ENCODE results near the gene ZMYM4.
A peak's percentile ranks its signal among the peaks of the same experiment; 100 is the strongest.
"Not testable (repeated sequence)": the region's sequence is repeated elsewhere in the genome, so short reads cannot be mapped to it uniquely, and the experiment has no call there.

ZMYM4 gene

GRCh38 chr1:35461966-35462651, 193.6 kb downstream of the ZMYM4 start:
- DNase-seq, result no peak

- no peak for DNase-seq
Observed at GRCh38 chr1:35463232-35463631, 194.7 kb downstream of the ZMYM4 start.

GRCh38 chr1:35463749-35464148, 195.2 kb downstream of the ZMYM4 start:
- DNase-seq, result not testable (repeated sequence)

GRCh38 chr1:35466120-35466519, 197.6 kb downstream of the ZMYM4 start:
- DNase-seq, result no peak

- DNase-seq, result peak in 1 of 2 experiments; percentile 28
Observed at GRCh38 chr1:35470977-35471613, 202.6 kb downstream of the ZMYM4 start.
